ENCODE results near the gene ARPC5.

The ARPC5 gene

DNA sequence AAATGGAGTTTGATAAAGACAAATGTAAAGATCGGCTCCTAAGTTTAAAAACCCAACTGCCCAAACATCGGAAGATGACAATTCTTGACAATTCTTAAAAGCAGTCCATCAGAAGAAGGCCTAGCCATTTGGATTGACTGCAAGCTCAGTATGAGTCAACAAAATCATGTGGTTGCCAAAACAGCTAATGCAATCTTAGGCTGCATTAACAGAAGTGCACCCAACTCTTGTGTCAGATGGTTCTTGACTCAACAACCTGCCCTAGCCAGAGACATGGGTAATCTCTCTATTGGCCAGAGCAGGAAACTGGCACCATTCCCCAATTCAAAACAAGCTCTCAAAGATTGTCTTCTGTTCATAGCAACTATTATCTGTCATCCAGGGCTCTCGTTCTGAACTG, 35.4 kb downstream of the ARPC5 start:
- no peak overlapping the region for H3K27ac ChIP-seq

DNA sequence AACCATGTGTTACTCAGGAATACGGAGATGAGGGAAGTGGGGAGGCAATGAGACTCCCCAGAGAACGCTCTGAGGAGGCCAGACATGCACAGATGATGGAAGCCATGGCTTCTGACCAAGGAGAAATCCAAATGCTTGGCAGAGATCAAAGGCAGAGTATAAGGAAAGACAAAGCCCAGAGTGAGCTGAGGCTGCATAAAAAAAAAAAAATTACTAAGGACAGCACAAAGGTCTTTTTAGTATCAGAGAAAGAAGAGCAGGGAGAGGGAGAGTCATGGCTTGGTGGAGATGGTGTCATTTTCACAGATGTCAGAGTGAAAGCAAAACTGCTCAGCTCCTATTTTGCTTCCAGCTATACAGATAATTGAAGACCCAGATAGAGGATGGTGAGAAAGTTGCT, 37.2 kb downstream of the ARPC5 start:
- no peak overlapping the region for H3K27ac ChIP-seq
- TF ChIP-seq, protein P1, sequence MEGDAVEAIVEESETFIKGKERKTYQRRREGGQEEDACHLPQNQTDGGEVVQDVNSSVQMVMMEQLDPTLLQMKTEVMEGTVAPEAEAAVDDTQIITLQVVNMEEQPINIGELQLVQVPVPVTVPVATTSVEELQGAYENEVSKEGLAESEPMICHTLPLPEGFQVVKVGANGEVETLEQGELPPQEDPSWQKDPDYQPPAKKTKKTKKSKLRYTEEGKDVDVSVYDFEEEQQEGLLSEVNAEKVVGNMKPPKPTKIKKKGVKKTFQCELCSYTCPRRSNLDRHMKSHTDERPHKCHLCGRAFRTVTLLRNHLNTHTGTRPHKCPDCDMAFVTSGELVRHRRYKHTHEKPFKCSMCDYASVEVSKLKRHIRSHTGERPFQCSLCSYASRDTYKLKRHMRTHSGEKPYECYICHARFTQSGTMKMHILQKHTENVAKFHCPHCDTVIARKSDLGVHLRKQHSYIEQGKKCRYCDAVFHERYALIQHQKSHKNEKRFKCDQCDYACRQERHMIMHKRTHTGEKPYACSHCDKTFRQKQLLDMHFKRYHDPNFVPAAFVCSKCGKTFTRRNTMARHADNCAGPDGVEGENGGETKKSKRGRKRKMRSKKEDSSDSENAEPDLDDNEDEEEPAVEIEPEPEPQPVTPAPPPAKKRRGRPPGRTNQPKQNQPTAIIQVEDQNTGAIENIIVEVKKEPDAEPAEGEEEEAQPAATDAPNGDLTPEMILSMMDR (conservative IDR thresholded peaks at IDR 0.05) = no peak
- no peak for TF ChIP-seq ZFX (IDR thresholded peaks at IDR 0.05)

More for the DNA sequence above, 35.4 kb downstream of the ARPC5 start:
- TF ChIP-seq, protein P1 (conservative IDR thresholded peaks at IDR 0.05) = no peak
- no peak for TF ChIP-seq ZFX (IDR thresholded peaks at IDR 0.05)

DNA sequence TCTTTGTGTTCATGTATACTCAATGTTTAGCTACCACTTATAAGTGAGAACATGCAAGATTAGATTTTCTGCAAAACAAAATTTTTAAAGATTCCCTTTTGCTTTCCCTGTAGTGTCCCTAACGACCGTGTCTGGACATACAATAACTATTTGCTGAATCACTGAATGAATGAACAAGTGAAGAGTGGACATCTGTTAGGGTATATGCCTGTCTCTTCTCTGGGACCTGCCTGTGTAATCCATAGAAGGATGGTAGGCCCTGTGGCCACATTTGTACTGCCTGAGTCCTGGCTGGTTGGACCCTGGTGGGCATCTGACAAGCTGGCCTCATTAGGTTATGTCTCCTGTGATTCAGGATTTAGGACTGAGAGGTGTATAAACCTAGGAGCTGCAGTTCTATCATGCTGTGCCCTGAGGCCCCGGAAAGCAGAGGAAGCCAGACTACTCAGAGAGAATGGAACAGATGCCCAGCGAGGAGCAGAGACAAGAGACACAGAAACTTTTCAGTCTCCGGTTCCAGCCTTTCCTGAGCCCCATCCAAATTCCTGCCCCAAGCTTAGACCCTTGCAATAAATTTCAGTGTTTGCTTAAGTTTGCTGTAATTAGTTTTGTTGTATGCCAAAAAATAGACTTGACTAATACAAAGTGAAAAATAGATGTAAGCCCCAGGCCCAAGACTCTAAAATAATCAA, 37.8 kb downstream of the ARPC5 start:
- TF ChIP-seq, protein P1 (conservative IDR thresholded peaks at IDR 0.05) = no peak
- TF ChIP-seq ZFX (IDR thresholded peaks at IDR 0.05) = no peak
- H3K27ac ChIP-seq = no peak overlapping the region

DNA sequence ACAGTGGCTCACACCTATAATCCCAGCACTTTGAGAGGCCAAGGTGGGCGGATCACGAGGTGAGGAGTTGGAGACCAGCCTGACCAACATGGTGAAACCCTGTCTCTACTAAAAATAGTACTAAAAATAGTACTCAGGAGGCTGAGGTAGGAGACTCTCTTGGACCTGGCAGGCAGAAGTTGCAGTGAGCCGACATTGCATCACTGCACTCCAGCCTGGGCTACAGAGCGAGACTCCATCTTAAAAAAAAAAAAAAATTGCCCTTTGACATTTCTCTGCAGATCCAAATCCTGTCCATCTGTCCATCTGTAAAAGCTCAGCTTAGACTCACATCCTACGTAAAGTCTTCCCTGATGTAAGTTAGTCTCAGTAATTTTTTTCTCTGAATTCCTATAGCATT, 39.1 kb downstream of the ARPC5 start:
- TF ChIP-seq ZFX (IDR thresholded peaks at IDR 0.05) = no peak
- TF ChIP-seq, protein P1 (conservative IDR thresholded peaks at IDR 0.05) = no peak
- no peak overlapping the region for H3K27ac ChIP-seq

DNA sequence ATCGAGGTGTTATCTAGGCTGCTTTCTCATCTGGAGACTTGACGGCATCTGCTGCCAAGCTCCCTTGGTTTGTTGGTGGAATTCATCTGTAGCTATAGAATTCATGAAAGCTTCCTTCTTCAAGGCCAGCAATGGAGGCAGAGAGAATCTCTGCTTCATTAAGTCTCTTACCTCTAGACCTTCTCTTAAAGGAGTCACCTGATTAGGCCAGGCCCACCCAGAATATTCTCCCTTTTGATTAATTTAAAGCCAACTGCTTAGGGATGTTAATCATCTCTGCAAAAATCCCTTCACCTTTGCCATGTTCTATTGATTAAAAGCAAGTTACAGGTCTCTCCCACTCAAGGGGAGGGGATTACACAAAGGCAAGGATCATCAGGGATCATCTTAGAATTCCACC, 40.0 kb downstream of the ARPC5 start:
- TF ChIP-seq, protein P1 (conservative IDR thresholded peaks at IDR 0.05) = no peak
- no peak for TF ChIP-seq ZFX (IDR thresholded peaks at IDR 0.05)
- no peak overlapping the region for H3K27ac ChIP-seq

DNA sequence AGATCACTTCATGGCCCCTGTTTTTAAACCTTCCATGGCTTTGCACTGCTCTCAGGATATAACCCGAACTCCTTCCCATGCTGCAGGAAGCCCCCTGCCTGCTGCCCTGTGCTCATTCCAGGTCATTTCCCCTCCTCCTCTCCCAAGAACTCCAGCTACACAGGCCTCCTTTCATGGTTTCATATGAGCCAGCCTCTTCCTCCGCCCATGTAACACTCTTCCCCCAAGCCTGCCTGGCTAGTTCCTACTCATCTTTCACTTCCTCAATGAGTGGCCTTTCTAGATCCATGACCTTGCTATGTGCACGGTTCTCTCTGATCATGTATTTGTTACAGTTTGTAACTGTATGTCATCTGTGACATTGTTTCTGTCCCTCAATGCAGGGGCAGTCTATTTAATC, 42.2 kb downstream of the ARPC5 start:
- no peak overlapping the region for H3K27ac ChIP-seq
- TF ChIP-seq ZFX (IDR thresholded peaks at IDR 0.05) = no peak
- TF ChIP-seq, protein P1 (conservative IDR thresholded peaks at IDR 0.05) = no peak

DNA sequence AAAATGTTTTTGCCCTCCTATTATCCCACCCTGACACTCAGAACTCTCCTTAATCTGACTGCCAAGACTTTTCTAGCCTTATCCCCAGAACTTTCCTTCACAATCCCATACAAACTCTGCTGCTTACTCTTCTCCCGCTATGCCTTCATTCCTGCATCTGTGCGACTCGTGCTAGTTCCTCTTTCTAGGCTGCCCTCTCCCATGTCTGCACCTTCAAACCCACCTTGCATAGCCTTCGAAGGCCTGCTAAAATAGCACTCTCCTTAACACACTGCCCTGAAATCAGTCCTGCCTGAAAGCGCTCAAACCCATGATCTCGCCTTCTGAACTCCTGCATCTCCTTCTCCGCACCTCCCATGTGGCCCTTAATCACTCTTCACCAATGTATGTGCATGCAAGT, 42.9 kb downstream of the ARPC5 start:
- TF ChIP-seq ZFX (IDR thresholded peaks at IDR 0.05) = no peak
- TF ChIP-seq, protein P1 (conservative IDR thresholded peaks at IDR 0.05) = no peak
- no peak overlapping the region for H3K27ac ChIP-seq

Data from C4-2B (cell line).